Thyroid gland (tissue), 4 donors: ENCODE results near the gene WDR81. TPM values are rescaled to one million over a fixed set of nuclear protein-coding genes. Genes with fewer than 3 reads are reported as not detected.

Source experiments
- DNase-seq, 2 donors: peaks; one replicate each; pipeline ENCODE4 v3.0.0-alpha.2; 2019
- H3K27ac ChIP-seq, 3 donors: fragments of 200-600 bp; sonication (generic); 1 replicate in 2 of 3; 2 replicates in 1 of 3; pipeline ENCODE4 v1.5.1; 2016 to 2019; ENCODE audit warnings: mild to moderate bottlenecking in 1 of 3, moderate library complexity in 1 of 3
- H3K27me3 ChIP-seq: fragments of 200-600 bp; sonication (generic); one replicate; pipeline ENCODE4 v1.5.1; 2019
- H3K36me3 ChIP-seq, 2 donors: fragments of 200-600 bp; sonication (generic); one replicate each; pipeline ENCODE4 v1.5.1; 2016 to 2019
- H3K4me1 ChIP-seq, 2 donors: fragments of 200-600 bp; sonication (generic); one replicate each; pipeline ENCODE4 v1.5.1; 2017 to 2019
- H3K4me3 ChIP-seq, 3 donors: fragments of 200-600 bp; sonication (generic); replicated peaks in 1 of 3; 1 replicate in 2 of 3; 2 replicates in 1 of 3; pipeline ENCODE4 v1.5.1; 2016; ENCODE audit warnings: mild to moderate bottlenecking in 1 of 3
- H3K9me3 ChIP-seq: fragments of 200-600 bp; sonication (generic); one replicate; pipeline ENCODE4 v1.5.1; 2017
- CTCF ChIP-seq, 6 experiments: fragments of 200-600 bp in 3 of 6; fragments of 450-650 bp in 3 of 6; sonication (generic) in 3 of 6; IDR thresholded peaks; one replicate each; pipeline ENCODE4 v1.5.1; 2016 to 2019; ENCODE audit warnings: antibody characterized with exemption in 6 of 6, mild to moderate bottlenecking in 2 of 6, inconsistent platforms in 1 of 6, moderate library complexity in 1 of 6
- POLR2A ChIP-seq, 2 donors: fragments of 450-650 bp; IDR thresholded peaks; one replicate each; pipeline ENCODE4 v1.6.1; 2017; ENCODE audit warnings: antibody characterized with exemption in 2 of 2, mild to moderate bottlenecking in 2 of 2, moderate library complexity in 1 of 2
- WGBS, 2 donors: methylation state at CpG; one replicate each; pipeline ENCODE4 v1.1.5; 2017; 5-methylcytosine and 5-hydroxymethylcytosine counted together
- intact Hi-C: fragments of 100-400 bp; cut with DNase I; formaldehyde crosslinking; loops from one replicate; pipeline ENCODE4 v1.15.1; 2023
- total RNA-seq, 4 donors: library from RNA; depleted of rRNA; stranded (reverse); fragments of >200 nt; gene quantifications; one replicate each; pipeline ENCODE4 v1.2.3, GENCODE V29; 2016

The WDR81 gene
- total RNA-seq, 4 donors from 2014 or later: 25.6 to 31.0 (median 30.3) TPM

GRCh38 chr17:1782171-1782567 lies 57.7 kb downstream of the WDR81 start:
- WGBS, 2 donors: 48 to 51% methylated on average over 6 of the region's 6 CpGs
- TF ChIP-seq POLR2A (IDR thresholded peaks at IDR 0.05) (no peak), CTCF (IDR thresholded peaks at IDR 0.05) (no peak)
- H3K4me3 ChIP-seq: no peak overlapping the region
- peak overlapping the region; percentile 88 to 99 (median 98) for H3K27ac ChIP-seq
- intact Hi-C loops: no loop called here
- H3K4me1 ChIP-seq: peaks cover 48 to 66% of the 10 kb centered on the region in 2 donors
- no peaks in the 10 kb centered on the region for H3K36me3 ChIP-seq
- no peaks in the 10 kb centered on the region for H3K9me3 ChIP-seq
- no peaks in the 10 kb centered on the region for H3K27me3 ChIP-seq
- DNase-seq: peak in 1 of 2 donors; percentile 10

DNA sequence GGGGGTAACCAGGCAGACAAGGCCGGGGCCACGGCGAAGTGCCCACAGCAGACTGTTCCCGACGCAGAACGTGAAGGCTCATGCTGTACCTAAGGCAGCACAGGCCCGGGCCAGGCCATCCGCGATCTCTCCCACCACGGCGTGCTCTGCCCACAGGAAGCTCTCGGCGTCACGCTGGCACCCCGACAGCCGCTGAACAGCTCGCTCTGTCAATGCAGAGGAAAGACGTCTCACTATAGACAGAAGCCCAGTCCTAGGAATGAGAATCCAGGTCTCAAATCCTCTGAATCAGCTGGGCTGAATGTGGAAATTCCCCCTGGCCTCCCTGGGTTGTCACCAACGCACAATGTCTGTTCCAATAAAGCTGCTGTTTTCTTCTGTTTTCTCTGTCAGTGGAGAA lies 58.8 kb downstream of the WDR81 start:
- no peaks in the 10 kb centered on the region for H3K9me3 ChIP-seq
- H3K36me3 ChIP-seq: no peaks in the 10 kb centered on the region
- no peaks in the 10 kb centered on the region for H3K27me3 ChIP-seq
- TF ChIP-seq CTCF (IDR thresholded peaks at IDR 0.05): no peak
- TF ChIP-seq POLR2A (IDR thresholded peaks at IDR 0.05): no peak
- peak; percentile 22 to 41 for DNase-seq
- no peak overlapping the region for H3K4me3 ChIP-seq
- intact Hi-C loops: no loop called here
- WGBS, 2 donors: 79 to 83% methylated on average over 8 to 19 of the region's 19 CpGs
- peaks cover 48 to 74% of the 10 kb centered on the region in 2 donors for H3K4me1 ChIP-seq
- peak overlapping the region; percentile 88 to 99 (median 98) for H3K27ac ChIP-seq

DNA sequence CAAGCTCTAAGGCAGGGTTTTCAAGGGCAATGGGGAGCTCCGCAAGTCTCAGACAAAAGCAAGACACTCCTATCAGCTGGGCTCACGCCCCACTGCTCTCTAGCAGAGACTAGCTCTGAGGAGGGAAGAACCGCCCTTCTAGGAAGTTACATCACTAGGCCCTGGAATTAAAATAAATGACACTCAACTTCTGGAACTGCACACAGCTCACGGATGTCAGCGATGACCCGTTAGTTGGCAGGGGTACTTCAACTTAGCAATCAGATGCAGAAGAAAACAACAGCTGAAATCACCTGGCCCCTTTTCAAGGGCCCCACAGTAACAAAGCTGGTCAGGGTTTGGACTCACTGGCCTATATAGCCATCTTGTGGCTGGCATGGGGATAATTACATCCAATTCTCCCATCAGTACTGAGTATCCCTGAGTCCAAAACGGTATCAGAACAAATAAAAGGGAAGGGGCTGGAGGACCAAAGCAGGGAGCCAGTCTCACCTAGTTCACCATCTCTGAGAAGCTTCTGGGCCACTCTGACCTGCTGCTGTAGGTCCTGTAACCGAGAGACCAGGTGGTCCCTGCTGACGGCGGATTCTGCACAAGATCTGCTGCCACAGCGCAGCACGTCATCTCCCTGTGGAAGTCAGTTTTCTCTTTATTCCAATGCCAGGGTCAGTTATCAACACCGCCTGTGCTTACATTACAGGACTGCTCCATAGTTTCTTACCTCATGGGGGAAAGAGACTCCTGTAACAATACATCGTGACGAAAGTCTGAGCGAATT lies 59.5 kb downstream of the WDR81 start:
- Histone ChIP-seq H3K36me3 (no peaks in the 10 kb centered on the region), H3K27me3 (no peaks in the 10 kb centered on the region), H3K4me3 (no peak overlapping the region), H3K4me1 (peaks cover 47 to 71% of the 10 kb centered on the region in 2 donors), H3K27ac (peak overlapping the region; percentile 88 to 99 (median 98)), H3K9me3 (no peaks in the 10 kb centered on the region)
- intact Hi-C loops: no loop called here
- TF ChIP-seq CTCF (IDR thresholded peaks at IDR 0.05) (peak; percentile 53 to 95 (median 78)), POLR2A (IDR thresholded peaks at IDR 0.05) (peak in 1 of 2 donors; percentile 83)
- WGBS, 2 donors: 50 to 51% methylated on average over 16 of the region's 16 CpGs
- DNase-seq: peak; percentile 86 to 90

DNA sequence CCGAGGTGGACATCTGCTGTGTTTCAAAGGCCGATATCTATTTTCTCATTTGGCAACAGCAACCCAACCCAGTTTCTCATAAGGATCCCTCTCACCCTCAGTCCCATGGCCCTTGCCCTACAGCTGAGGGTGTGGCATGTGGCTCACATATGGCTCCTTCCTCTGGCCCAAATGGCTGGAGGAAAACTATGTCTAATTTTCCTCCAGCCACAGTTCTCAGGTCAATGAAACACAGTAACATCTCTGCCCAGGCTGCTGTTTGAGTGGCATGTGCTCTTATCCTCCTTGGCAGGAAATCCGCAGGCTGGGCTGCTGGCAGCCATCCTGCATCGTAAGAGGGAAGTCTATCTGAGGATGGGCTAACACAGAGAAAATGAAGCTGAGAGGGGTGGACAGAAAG lies 61.4 kb downstream of the WDR81 start:
- peaks cover 29 to 52% of the 10 kb centered on the region in 2 donors for H3K4me1 ChIP-seq
- no peak overlapping the region for H3K4me3 ChIP-seq
- H3K27ac ChIP-seq: peak overlapping the region; percentile 85 to 99 (median 98)
- no peaks in the 10 kb centered on the region for H3K36me3 ChIP-seq
- intact Hi-C loops: loop anchor here (5.0 kb wide), 1 partner anchor 59 kb away; no protein-coding TSS in a partner anchor
- 78 to 85% methylated on average over 4 of the region's 4 CpGs for WGBS, 2 donors
- DNase-seq: no peak
- no peak for TF ChIP-seq CTCF (IDR thresholded peaks at IDR 0.05)
- TF ChIP-seq POLR2A (IDR thresholded peaks at IDR 0.05): no peak
- H3K9me3 ChIP-seq: no peaks in the 10 kb centered on the region
- no peaks in the 10 kb centered on the region for H3K27me3 ChIP-seq

GRCh38 chr17:1786708-1787107 lies 62.2 kb downstream of the WDR81 start:
- TF ChIP-seq CTCF (IDR thresholded peaks at IDR 0.05): no peak
- TF ChIP-seq POLR2A (IDR thresholded peaks at IDR 0.05): no peak
- Histone ChIP-seq H3K9me3 (no peaks in the 10 kb centered on the region), H3K27ac (peak overlapping the region; percentile 85 to 99 (median 98)), H3K27me3 (no peaks in the 10 kb centered on the region), H3K4me1 (peaks cover 22 to 44% of the 10 kb centered on the region in 2 donors), H3K4me3 (no peak overlapping the region), H3K36me3 (no peaks in the 10 kb centered on the region)
- DNase-seq: no peak
- 80 to 82% methylated on average over 7 of the region's 7 CpGs for WGBS, 2 donors
- intact Hi-C loops: loop anchor here (5.0 kb wide), 1 partner anchor 59 kb away; no protein-coding TSS in a partner anchor
